Measurements from ENCODE around the gene MCC.

MCC gene

GRCh38 chr5:113123618-113124017, 364.6 kb downstream of the MCC start:
- no peak for TF ChIP-seq POLR2AphosphoS5 (IDR thresholded peaks at IDR 0.05; ENCODE audit: low read depth, low read length)
- no peak for TF ChIP-seq SIN3A (IDR thresholded peaks at IDR 0.05; ENCODE audit: borderline replicate concordance, insufficient read depth, low read length)
- TF ChIP-seq FOXP2 (optimal IDR thresholded peaks at IDR 0.05; ENCODE audit: borderline replicate concordance, extremely low read depth, extremely low read length, insufficient read depth) = no peak
- no peak for TF ChIP-seq TAF1 (IDR thresholded peaks at IDR 0.05; ENCODE audit: borderline replicate concordance, insufficient read depth, low read length)
- TF ChIP-seq, protein P1, sequence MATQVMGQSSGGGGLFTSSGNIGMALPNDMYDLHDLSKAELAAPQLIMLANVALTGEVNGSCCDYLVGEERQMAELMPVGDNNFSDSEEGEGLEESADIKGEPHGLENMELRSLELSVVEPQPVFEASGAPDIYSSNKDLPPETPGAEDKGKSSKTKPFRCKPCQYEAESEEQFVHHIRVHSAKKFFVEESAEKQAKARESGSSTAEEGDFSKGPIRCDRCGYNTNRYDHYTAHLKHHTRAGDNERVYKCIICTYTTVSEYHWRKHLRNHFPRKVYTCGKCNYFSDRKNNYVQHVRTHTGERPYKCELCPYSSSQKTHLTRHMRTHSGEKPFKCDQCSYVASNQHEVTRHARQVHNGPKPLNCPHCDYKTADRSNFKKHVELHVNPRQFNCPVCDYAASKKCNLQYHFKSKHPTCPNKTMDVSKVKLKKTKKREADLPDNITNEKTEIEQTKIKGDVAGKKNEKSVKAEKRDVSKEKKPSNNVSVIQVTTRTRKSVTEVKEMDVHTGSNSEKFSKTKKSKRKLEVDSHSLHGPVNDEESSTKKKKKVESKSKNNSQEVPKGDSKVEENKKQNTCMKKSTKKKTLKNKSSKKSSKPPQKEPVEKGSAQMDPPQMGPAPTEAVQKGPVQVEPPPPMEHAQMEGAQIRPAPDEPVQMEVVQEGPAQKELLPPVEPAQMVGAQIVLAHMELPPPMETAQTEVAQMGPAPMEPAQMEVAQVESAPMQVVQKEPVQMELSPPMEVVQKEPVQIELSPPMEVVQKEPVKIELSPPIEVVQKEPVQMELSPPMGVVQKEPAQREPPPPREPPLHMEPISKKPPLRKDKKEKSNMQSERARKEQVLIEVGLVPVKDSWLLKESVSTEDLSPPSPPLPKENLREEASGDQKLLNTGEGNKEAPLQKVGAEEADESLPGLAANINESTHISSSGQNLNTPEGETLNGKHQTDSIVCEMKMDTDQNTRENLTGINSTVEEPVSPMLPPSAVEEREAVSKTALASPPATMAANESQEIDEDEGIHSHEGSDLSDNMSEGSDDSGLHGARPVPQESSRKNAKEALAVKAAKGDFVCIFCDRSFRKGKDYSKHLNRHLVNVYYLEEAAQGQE (IDR thresholded peaks at IDR 0.05; ENCODE audit: insufficient read depth in 1 of 2, low read depth in 2 of 2, low read length in 2 of 2) = no peak

- TF ChIP-seq SIN3A (IDR thresholded peaks at IDR 0.05; ENCODE audit: borderline replicate concordance, insufficient read depth, low read length) (no peak), TAF1 (IDR thresholded peaks at IDR 0.05; ENCODE audit: borderline replicate concordance, insufficient read depth, low read length) (no peak), POLR2AphosphoS5 (IDR thresholded peaks at IDR 0.05; ENCODE audit: low read depth, low read length) (no peak), FOXP2 (optimal IDR thresholded peaks at IDR 0.05; ENCODE audit: borderline replicate concordance, extremely low read depth, extremely low read length, insufficient read depth) (no peak)
- TF ChIP-seq, protein P1 (IDR thresholded peaks at IDR 0.05; ENCODE audit: insufficient read depth in 1 of 2, low read depth in 2 of 2, low read length in 2 of 2) = no peak
Observed at GRCh38 chr5:113122053-113122452, 366.2 kb downstream of the MCC start.

DNA sequence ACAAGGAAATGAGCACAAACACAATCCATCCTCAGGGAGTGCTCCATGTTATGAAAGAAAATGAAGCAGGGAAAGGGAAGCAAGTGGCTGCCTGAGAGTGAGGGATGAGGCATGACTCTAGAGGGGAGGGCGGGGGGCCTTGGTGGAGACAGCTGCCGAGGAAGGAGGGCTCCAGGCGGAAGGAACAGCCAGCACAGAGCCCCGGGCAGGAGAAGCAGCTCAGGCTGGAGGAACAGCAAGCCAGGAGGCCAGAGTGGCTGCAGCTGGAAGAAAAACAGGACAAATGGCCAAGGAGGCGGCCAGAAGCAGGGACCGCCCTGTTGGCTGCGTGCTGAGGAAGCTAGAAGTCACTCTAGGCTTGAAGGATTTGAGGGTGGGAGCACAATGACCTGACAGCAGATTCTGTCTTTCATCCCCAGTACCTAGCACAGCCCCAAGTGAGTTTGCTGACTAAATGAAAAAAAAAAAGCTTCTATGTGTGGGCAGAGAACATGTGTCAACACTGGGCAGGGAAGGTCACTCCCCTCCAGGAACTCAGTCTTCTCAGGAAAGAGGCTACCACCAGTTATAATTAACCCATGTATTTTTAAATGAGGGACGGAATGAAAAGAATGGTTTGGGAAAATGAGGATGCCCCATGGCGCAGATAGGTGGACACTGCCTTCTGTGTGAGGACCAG, 368.9 kb downstream of the MCC start:
- no peak for TF ChIP-seq SIN3A (IDR thresholded peaks at IDR 0.05; ENCODE audit: borderline replicate concordance, insufficient read depth, low read length)
- TF ChIP-seq, protein P1 (IDR thresholded peaks at IDR 0.05; ENCODE audit: insufficient read depth in 1 of 2, low read depth in 2 of 2, low read length in 2 of 2) = peak in 1 of 2 experiments; percentile 26; a peak in 1 of 4 replicates
- TF ChIP-seq POLR2AphosphoS5 (IDR thresholded peaks at IDR 0.05; ENCODE audit: low read depth, low read length) = no peak
- no peak for TF ChIP-seq TAF1 (IDR thresholded peaks at IDR 0.05; ENCODE audit: borderline replicate concordance, insufficient read depth, low read length)
- TF ChIP-seq FOXP2 (optimal IDR thresholded peaks at IDR 0.05; ENCODE audit: borderline replicate concordance, extremely low read depth, extremely low read length, insufficient read depth) = peak; percentile 68

GRCh38 chr5:113118765-113119164, 369.5 kb downstream of the MCC start:
- TF ChIP-seq TAF1 (IDR thresholded peaks at IDR 0.05; ENCODE audit: borderline replicate concordance, insufficient read depth, low read length) (no peak), SIN3A (IDR thresholded peaks at IDR 0.05; ENCODE audit: borderline replicate concordance, insufficient read depth, low read length) (no peak), FOXP2 (optimal IDR thresholded peaks at IDR 0.05; ENCODE audit: borderline replicate concordance, extremely low read depth, extremely low read length, insufficient read depth) (no peak), POLR2AphosphoS5 (IDR thresholded peaks at IDR 0.05; ENCODE audit: low read depth, low read length) (no peak)
- TF ChIP-seq, protein P1 (IDR thresholded peaks at IDR 0.05; ENCODE audit: insufficient read depth in 1 of 2, low read depth in 2 of 2, low read length in 2 of 2) = no peak
